ENCODE data around the gene C17orf67. TPM values are rescaled to one million over a fixed set of nuclear protein-coding genes. Genes with fewer than 3 reads are reported as not detected.

The C17orf67 gene
- total and polyA plus RNA-seq, 7 donors: 0.14 to 1.1 (median 0.25) TPM; not detected in 1

GRCh38 chr17:56851008-56851407, 17.3 kb upstream of the C17orf67 start:
- no peak for TF ChIP-seq CTCF (IDR thresholded peaks at IDR 0.05)
- intact Hi-C loops (cut with DNase I): no loop called here
- H3K4me1 ChIP-seq: no peaks in the 10 kb centered on the region
- no peak for DNase-seq
- no peaks in the 10 kb centered on the region for H3K27me3 ChIP-seq (ENCODE audit: insufficient read depth in 3 of 3, low read length in 2 of 3)
- no peaks in the 10 kb centered on the region for H3K9me3 ChIP-seq
- no peak overlapping the region for H3K27ac ChIP-seq
- ATAC-seq: no peak
- peaks cover 0 to 16% of the 10 kb centered on the region in 2 donors for H3K36me3 ChIP-seq (ENCODE audit: insufficient read depth in 1 of 2, low read depth in 1 of 2)
- H3K4me3 ChIP-seq: no peak overlapping the region
- WGBS, 3 donors: 60 to 66% (median 64%) methylated on average over 3 of the region's 3 CpGs

GRCh38 chr17:56850591-56850990, 16.9 kb upstream of the C17orf67 start:
- 89 to 98% (median 92%) methylated on average over 2 of the region's 2 CpGs for WGBS, 3 donors
- no peak for ATAC-seq

GRCh38 chr17:56849131-56849530, 15.4 kb upstream of the C17orf67 start:
- Histone ChIP-seq H3K9me3 (no peaks in the 10 kb centered on the region), H3K4me1 (no peaks in the 10 kb centered on the region), H3K27me3 (ENCODE audit: insufficient read depth in 3 of 3, low read length in 2 of 3) (no peaks in the 10 kb centered on the region), H3K27ac (no peak overlapping the region), H3K4me3 (no peak overlapping the region), H3K36me3 (ENCODE audit: insufficient read depth in 1 of 2, low read depth in 1 of 2) (peaks cover 0 to 12% of the 10 kb centered on the region in 2 donors)
- no peak for DNase-seq
- intact Hi-C loops (cut with DNase I): no loop called here
- TF ChIP-seq CTCF (IDR thresholded peaks at IDR 0.05): no peak
- ATAC-seq: no peak
- whole genome bisulfite sequencing, 3 donors: 70 to 77% (median 72%) methylated on average over 3 of the region's 3 CpGs

More at GRCh38 chr17:56850591-56850990, 16.9 kb upstream of the C17orf67 start:
- Histone ChIP-seq H3K36me3 (ENCODE audit: insufficient read depth in 1 of 2, low read depth in 1 of 2) (peaks cover 0 to 16% of the 10 kb centered on the region in 2 donors), H3K4me1 (no peaks in the 10 kb centered on the region), H3K9me3 (no peaks in the 10 kb centered on the region), H3K27me3 (ENCODE audit: insufficient read depth in 3 of 3, low read length in 2 of 3) (no peaks in the 10 kb centered on the region), H3K4me3 (no peak overlapping the region), H3K27ac (no peak overlapping the region)
- DNase-seq: no peak
- intact Hi-C loops (cut with DNase I): no loop called here
- TF ChIP-seq CTCF (IDR thresholded peaks at IDR 0.05): no peak

- DNase-seq (no peak), ATAC-seq (no peak)
- intact Hi-C loops (cut with DNase I): no loop called here
- WGBS, 3 donors: 93 to 98% (median 96%) methylated on average over 4 of the region's 4 CpGs
- TF ChIP-seq CTCF (IDR thresholded peaks at IDR 0.05): no peak
- no peaks in the 10 kb centered on the region for H3K27me3 ChIP-seq (ENCODE audit: insufficient read depth in 3 of 3, low read length in 2 of 3)
- H3K9me3 ChIP-seq: no peaks in the 10 kb centered on the region
- no peaks in the 10 kb centered on the region for H3K4me1 ChIP-seq
- no peak overlapping the region for H3K27ac ChIP-seq
- H3K36me3 ChIP-seq (ENCODE audit: insufficient read depth in 1 of 2, low read depth in 1 of 2): peaks cover 0 to 12% of the 10 kb centered on the region in 2 donors
- H3K4me3 ChIP-seq: no peak overlapping the region
Measured at GRCh38 chr17:56847106-56847505, 13.4 kb upstream of the C17orf67 start.

DNA sequence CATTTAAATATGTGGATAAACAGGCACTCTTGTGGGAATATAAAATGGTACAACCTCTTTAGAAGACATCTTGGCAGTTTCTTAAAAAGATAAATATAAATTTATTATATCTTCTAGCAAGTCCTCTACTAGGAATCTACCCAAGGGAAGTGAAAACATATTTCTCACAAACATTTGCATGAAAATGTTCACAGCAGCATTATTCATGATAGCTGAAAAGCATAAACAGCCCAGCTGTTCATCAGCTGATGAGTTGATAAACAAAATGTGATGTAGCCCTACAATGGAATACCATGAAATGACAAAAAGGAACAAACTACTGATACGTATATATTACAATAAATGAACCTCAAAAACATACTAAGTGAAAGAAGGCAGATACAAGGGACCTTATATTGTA, 12.2 kb upstream of the C17orf67 start:
- TF ChIP-seq CTCF (IDR thresholded peaks at IDR 0.05): no peak
- Histone ChIP-seq H3K9me3 (no peaks in the 10 kb centered on the region), H3K4me1 (no peaks in the 10 kb centered on the region), H3K27me3 (ENCODE audit: insufficient read depth in 3 of 3, low read length in 2 of 3) (no peaks in the 10 kb centered on the region), H3K36me3 (ENCODE audit: insufficient read depth in 1 of 2, low read depth in 1 of 2) (peaks cover 0 to 12% of the 10 kb centered on the region in 2 donors), H3K27ac (no peak overlapping the region), H3K4me3 (no peak overlapping the region)
- WGBS, 3 donors: 90 to 95% (median 94%) methylated on average over 1 of the region's 1 CpG
- intact Hi-C loops (cut with DNase I): no loop called here
- no peak for ATAC-seq
- DNase-seq: no peak
